GM12873 (cell line): Measurements from ENCODE around the gene VSIG2.

Experiments used
- TF ChIP-seq, protein P1 (sequence below): IDR thresholded peaks from 2 replicates; pipeline ENCODE4 v1.5.1; 2012; ENCODE audit warnings: low read depth, mild to moderate bottlenecking, moderate library complexity, low read length, control low read depth; ENCODE audit not compliant: insufficient read depth; ENCODE audit errors: missing control alignments

The VSIG2 gene, protein sequence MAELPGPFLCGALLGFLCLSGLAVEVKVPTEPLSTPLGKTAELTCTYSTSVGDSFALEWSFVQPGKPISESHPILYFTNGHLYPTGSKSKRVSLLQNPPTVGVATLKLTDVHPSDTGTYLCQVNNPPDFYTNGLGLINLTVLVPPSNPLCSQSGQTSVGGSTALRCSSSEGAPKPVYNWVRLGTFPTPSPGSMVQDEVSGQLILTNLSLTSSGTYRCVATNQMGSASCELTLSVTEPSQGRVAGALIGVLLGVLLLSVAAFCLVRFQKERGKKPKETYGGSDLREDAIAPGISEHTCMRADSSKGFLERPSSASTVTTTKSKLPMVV

DNA sequence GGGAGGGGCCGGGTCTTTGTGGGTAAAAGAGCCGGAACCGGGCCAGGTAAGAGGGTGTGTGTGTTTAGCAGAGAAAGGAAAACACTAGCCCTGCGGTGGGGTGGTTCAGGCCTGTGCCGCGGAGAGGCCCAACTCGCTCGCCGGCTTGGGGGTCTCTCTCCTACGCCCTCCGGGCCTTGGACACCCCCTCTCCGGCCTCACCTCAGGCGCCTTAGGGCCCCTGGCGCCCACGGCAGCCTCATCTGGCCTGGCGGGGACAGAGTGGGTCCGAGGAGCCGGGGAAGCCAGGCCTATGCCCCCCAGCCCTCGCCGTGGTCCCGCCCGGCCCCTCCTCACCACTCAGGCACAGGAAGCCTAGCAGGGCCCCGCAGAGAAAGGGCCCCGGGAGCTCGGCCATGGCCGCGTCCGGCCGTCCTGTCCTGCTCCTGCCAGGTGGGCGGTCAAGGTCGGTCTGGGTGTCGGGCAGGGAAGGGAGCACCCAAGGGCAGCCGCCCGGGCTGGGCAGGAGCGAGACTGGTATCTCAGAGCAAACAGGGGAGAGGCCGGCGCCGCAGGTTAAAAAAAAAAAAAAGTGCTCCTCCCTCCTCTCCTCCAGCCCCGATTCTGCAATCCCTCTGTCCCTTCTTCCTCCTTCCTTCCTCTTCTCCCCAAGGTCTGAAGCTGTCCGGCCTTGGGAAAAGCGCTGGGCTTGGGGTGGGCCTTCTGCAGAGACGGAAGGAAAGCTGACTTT lies at the start of gene VSIG2:
TSS of gene VSIG2 (minus strand) at position 515 of the 730 bp plus-strand sequence. CDS start at position 397, 118 bp downstream.
- TF ChIP-seq, protein P1, sequence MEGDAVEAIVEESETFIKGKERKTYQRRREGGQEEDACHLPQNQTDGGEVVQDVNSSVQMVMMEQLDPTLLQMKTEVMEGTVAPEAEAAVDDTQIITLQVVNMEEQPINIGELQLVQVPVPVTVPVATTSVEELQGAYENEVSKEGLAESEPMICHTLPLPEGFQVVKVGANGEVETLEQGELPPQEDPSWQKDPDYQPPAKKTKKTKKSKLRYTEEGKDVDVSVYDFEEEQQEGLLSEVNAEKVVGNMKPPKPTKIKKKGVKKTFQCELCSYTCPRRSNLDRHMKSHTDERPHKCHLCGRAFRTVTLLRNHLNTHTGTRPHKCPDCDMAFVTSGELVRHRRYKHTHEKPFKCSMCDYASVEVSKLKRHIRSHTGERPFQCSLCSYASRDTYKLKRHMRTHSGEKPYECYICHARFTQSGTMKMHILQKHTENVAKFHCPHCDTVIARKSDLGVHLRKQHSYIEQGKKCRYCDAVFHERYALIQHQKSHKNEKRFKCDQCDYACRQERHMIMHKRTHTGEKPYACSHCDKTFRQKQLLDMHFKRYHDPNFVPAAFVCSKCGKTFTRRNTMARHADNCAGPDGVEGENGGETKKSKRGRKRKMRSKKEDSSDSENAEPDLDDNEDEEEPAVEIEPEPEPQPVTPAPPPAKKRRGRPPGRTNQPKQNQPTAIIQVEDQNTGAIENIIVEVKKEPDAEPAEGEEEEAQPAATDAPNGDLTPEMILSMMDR: no peak

DNA sequence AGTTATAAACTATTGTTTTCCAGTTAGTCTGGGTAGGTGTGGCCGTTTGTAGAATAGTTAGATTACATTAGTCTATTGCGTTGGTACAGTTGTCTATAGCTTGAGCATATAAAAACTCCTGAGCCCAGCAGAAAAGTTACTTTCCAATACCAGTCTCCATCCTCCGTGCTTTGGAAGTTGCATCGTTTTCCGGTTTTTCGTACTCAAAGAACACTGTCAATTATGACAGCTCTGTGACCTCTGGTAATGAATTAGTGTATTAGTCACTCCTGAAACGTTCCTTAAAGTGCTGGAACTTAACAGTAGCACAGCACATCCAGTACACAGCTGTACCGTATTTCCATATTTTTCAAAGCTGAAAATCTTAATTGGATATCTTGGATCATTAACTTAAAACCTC lies 49.0 kb upstream of the VSIG2 start:
- TF ChIP-seq, protein P1: no peak

- TF ChIP-seq, protein P1: no peak
Measured at GRCh38 chr11:124800226-124800929, 48.3 kb upstream of the VSIG2 start, which contains the start of gene MSANTD2. Gene MSANTD2 (minus strand): TSS chr11:124800406. CDS start chr11:124800380, 26 bp downstream.

- TF ChIP-seq, protein P1: peak; percentile 9
Measured at GRCh38 chr11:124799348-124800225, 47.5 kb upstream of the VSIG2 start.

DNA sequence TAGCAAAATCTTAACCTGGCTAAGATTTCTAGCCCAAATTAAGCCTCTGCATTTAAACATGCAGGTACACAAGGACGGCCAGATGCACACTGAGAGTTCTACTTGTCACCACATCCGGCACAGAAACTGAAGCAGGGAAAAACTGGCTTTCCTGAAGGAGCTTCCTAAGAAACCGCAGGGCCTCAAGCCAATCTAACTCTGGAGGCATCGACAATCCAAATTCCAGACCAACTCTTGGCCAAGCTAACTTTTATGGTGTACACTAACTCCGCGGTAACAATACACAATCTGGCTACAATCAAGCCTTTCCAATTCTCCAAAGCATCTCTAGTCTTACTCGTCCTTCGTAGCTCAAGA lies 46.9 kb upstream of the VSIG2 start:
- TF ChIP-seq, protein P1: no peak

- TF ChIP-seq, protein P1: no peak
Measured at GRCh38 chr11:124796312-124796711, 44.3 kb upstream of the VSIG2 start.
